Common myeloid progenitor, CD34-positive (primary cell): ENCODE results near the gene ETFB.
"Not testable (repeated sequence)": the region's sequence is repeated elsewhere in the genome, so short reads cannot be mapped to it uniquely, and the experiment has no call there.

Experiments
- CTCF ChIA-PET: fragments of 350-600 bp; sonication (Branson Sonifier 250); formaldehyde crosslinking; loops from one replicate; lab custom pipeline; 2021; ENCODE audit warnings: antibody characterized with exemption; lab: Charles Lee
- POLR2A ChIA-PET: fragments of 350-600 bp; sonication (Branson Sonifier 250); formaldehyde crosslinking; loops from one replicate; lab custom pipeline; 2021; ENCODE audit warnings: antibody characterized with exemption; lab: Charles Lee
- DNase-seq, 3 donors: peaks; one replicate each; pipeline versions ENCODE4 v3.0.0 to v3.0.0-alpha.2; 2013
- H3K27ac ChIP-seq, 2 experiments: 1 replicate in 1 of 2; 2 replicates in 1 of 2; pipeline ENCODE4 v1.7.0; 2013; ENCODE audit warnings: inconsistent platforms in 2 of 2, low read length in 2 of 2, mild to moderate bottlenecking in 2 of 2, low read depth in 1 of 2, moderate library complexity in 1 of 2; ENCODE audit not compliant: severe bottlenecking in 2 of 2, insufficient read depth in 1 of 2, poor library complexity in 1 of 2
- H3K27me3 ChIP-seq, 5 experiments: replicated peaks in 2 of 5; 1 replicate in 3 of 5; 2 replicates in 2 of 5; pipeline versions ENCODE4 v1.6.1 to v1.7.0; 2013; ENCODE audit warnings: low read length in 4 of 5, mild to moderate bottlenecking in 2 of 5, moderate library complexity in 2 of 5, inconsistent platforms in 1 of 5; ENCODE audit not compliant: insufficient read depth in 5 of 5, control insufficient read depth in 4 of 5
- H3K36me3 ChIP-seq, 4 experiments: 1 replicate in 2 of 4; 2 replicates in 2 of 4; pipeline versions ENCODE4 v1.6.1 to v1.7.0; 2013; ENCODE audit warnings: low read length in 3 of 4, control low read depth in 1 of 4, mild to moderate bottlenecking in 1 of 4; ENCODE audit not compliant: control insufficient read depth in 4 of 4, insufficient read depth in 4 of 4
- H3K4me1 ChIP-seq, 4 experiments: 1 replicate in 3 of 4; 2 replicates in 1 of 4; pipeline versions ENCODE4 v1.6.1 to v1.7.1; 2013; ENCODE audit warnings: low read length in 3 of 4, mild to moderate bottlenecking in 3 of 4, control low read depth in 1 of 4, inconsistent platforms in 1 of 4, moderate library complexity in 1 of 4; ENCODE audit not compliant: control insufficient read depth in 4 of 4, insufficient read depth in 4 of 4; ENCODE audit errors: control extremely low read depth in 1 of 4
- H3K4me3 ChIP-seq, 7 experiments: 1 replicate in 4 of 7; 2 replicates in 3 of 7; pipeline versions ENCODE4 v1.5.1 to v1.7.0; 2013; ENCODE audit warnings: mild to moderate bottlenecking in 7 of 7, low read length in 6 of 7, moderate library complexity in 6 of 7, inconsistent platforms in 2 of 7, low read depth in 2 of 7, control low read depth in 1 of 7; ENCODE audit not compliant: insufficient read depth in 4 of 7, control insufficient read depth in 1 of 7; ENCODE audit errors: extremely low read depth in 1 of 7
- H3K9me3 ChIP-seq, 5 experiments: 1 replicate in 4 of 5; 2 replicates in 1 of 5; pipeline versions ENCODE4 v1.6.1 to v1.7.1; 2013; ENCODE audit warnings: low read length in 4 of 5, mild to moderate bottlenecking in 2 of 5, inconsistent platforms in 1 of 5, low read depth in 1 of 5, moderate library complexity in 1 of 5; ENCODE audit not compliant: control insufficient read depth in 4 of 5, insufficient read depth in 2 of 5; ENCODE audit errors: control extremely low read depth in 1 of 5
- WGBS: methylation state at CpG from one replicate; pipeline ENCODE4 v1.1.5; 2013; ENCODE audit not compliant: insufficient coverage; 5-methylcytosine and 5-hydroxymethylcytosine counted together

ETFB gene

DNA sequence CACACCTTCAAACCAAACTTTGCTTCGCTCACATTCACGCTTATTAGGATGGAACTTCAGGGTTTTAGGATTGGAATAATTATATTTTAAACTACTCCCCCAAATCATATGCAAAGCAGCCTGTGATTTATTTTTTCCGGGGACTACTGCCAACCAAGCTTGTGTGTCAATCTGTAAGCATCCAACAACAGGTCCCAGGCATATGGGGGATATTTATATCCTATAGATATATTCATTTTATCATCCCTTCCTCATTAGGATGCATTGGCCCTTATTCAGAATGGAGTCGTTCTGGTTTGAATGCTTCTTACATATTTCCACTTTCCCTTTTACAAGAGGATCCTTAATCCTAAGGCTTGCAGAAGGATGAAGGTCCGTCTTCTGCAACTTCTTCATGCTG is 33.0 kb upstream of the ETFB start:
- Histone ChIP-seq H3K27ac (no peak overlapping the region), H3K4me1 (peaks cover 0 to 13% (median 9%) of the 10 kb centered on the region in 4 experiments), H3K27me3 (no peaks in the 10 kb centered on the region), H3K9me3 (peaks cover 2 to 8% (median 3%) of the 10 kb centered on the region in 5 experiments), H3K36me3 (no peaks in the 10 kb centered on the region), H3K4me3 (no peak overlapping the region)
- ChIA-PET POLR2A (no interaction called here), CTCF (interaction anchor here (1.2 to 10.2 kb wide), 10 partner anchors 8 to 75 kb away, joined by 3 to 101 read pairs (median 6); partner anchors contain the start of genes NKG7 and SIGLEC10)
- no CpG with 5 or more reads among the region's 5 CpGs for WGBS
- no peak for DNase-seq

DNA sequence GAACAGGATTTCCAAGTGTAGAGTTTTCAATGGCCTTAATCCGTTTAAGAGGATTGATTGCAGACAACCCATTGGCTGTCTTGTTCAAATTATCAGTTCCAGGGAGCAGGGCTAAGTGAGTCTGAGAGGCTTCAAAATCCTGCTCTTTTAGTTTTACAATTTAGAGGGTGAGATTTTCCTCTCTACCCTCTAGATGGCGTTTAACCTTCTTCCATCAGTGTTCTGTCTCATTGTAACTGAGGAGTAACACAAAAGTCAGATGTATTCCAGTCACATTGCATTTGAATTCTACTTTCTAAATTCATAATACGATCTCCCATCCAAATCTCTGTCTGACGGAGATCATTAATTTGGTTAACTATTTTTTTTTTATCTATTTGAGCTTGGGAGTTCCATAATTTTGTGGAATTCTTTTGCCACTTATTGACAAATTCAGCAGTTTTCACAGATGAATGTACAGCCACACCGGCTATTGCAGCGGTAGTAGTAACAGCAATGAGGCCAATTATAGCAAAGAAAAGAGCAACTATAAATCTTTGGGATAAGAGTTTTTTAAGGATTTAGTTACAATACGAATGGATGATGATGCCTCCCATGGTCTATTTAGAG is 32.0 kb upstream of the ETFB start:
- DNase-seq = peak in 2 of 3 donors; percentile 57 to 60
- POLR2A ChIA-PET = no interaction called here
- Histone ChIP-seq H3K4me1 (peaks cover 0 to 19% (median 15%) of the 10 kb centered on the region in 4 experiments), H3K27ac (no peak overlapping the region), H3K9me3 (peaks cover 2 to 8% (median 3%) of the 10 kb centered on the region in 5 experiments), H3K4me3 (no peak overlapping the region), H3K36me3 (no peaks in the 10 kb centered on the region), H3K27me3 (no peaks in the 10 kb centered on the region)
- CTCF ChIA-PET = interaction anchor here (0.8 to 10.2 kb wide), 18 partner anchors 9 to 205 kb away, joined by 3 to 101 read pairs (median 4); partner anchors contain the start of genes NKG7, SIGLEC10 and VSIG10L
- WGBS = 0% methylated on average over 2 of the region's 7 CpGs

DNA sequence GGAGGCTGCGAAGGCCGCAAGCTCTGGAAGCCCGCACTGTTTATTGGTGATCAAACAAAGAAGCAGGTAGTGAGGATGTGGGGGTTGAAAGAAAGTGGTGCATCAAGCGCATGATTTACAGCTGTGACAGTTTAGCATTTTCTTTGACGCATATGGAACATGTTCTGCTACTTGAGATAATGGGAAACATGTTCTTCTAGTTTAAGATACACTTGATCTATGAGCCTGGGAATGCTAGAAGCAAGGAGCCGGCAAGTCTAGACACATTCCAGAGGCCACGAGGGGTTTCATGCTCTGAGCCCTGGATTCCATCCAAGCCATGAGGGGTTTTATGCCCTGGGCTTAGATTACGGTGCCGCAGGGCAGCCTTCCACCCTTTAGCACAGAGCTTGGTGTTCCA is 31.3 kb upstream of the ETFB start:
- H3K36me3 ChIP-seq, H3K27me3 ChIP-seq, H3K27ac ChIP-seq, DNase-seq, H3K9me3 ChIP-seq, POLR2A ChIA-PET, H3K4me3 ChIP-seq: not testable (repeated sequence)
- CTCF ChIA-PET = interaction anchor here (0.8 to 10.2 kb wide), 14 partner anchors 9 to 206 kb away, joined by 3 to 101 read pairs (median 5); partner anchors contain the start of genes NKG7, SIGLEC10 and VSIG10L
- WGBS = 97% methylated on average over 9 of the region's 9 CpGs
- peaks cover 0 to 19% (median 15%) of the 10 kb centered on the region in 4 experiments for H3K4me1 ChIP-seq

DNA sequence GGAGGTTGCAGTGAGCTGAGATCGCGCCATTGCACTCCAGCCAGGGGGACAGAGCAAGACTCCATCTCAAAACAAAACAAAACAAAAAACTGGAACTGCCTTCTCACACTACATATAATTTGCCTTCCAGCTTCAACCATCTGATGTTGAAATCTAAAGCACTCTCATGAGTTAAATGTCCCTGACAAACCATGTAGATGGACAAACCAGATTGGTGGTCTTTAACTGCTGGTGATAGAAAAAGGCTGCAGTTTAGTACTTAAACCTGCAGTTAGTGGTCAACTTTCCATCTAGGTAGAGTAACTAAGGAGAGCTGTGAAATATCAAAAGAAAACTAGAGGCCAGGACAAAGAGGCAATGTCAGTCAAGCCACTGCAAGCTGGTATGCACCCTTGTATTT is 30.0 kb upstream of the ETFB start:
- Histone ChIP-seq H3K27me3 (no peaks in the 10 kb centered on the region), H3K4me3 (no peak overlapping the region), H3K9me3 (no peaks in the 10 kb centered on the region), H3K4me1 (peaks cover 0 to 20% (median 17%) of the 10 kb centered on the region in 4 experiments), H3K36me3 (no peaks in the 10 kb centered on the region), H3K27ac (no peak overlapping the region)
- ChIA-PET CTCF (interaction anchor here (0.7 to 10.2 kb wide), 5 partner anchors 11 to 126 kb away, joined by 3 to 101 read pairs (median 22); partner anchors contain the start of gene SIGLEC10), POLR2A (no interaction called here)
- 94% methylated on average over 2 of the region's 2 CpGs for WGBS
- DNase-seq = no peak

DNA sequence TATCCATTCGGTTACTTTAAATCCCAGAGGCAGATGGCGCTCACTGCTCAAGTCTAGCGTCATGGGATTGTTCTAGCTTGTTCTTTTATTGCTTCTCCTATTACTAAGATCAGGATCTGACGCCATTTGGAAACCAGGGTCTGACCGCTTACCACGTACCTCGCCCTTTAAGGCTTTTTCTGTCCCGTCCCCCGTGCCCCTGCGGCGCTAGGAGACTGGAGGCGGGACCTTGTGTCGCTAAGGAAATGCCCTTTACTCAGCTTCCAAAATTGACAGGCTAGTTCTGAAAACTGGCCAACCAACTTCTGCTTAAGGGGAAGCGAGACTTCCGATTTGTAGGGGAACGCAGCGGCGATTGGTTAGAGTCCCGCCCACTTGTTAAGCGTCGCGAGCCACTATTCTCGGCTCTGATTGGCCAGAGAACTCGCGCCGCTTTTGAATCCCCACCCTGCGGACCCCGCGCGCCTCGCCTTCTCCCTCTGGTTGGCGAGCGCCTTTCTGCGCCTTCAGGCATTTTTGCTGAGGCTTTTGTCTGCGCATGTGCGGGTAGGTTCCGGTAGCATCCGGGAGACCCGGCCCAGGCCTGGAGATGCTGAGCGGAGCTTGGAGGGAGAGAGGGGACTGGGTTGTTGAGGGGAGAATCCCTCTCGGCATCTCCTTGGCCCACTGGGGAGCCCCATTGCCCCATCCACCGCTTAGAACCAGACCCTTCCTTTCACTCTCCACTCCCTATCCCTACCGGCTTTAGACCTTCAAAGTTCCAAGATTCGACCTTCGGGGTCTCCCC is 28.1 kb upstream of the ETFB start:
- H3K4me3 ChIP-seq = peak overlapping the region; percentile 25 to 81 (median 66)
- DNase-seq = peak; percentile 98 to 99 (median 99)
- POLR2A ChIA-PET = interaction anchor here (0.6 kb wide), 1 partner anchor 30 kb away, joined by 4 read pairs; no protein-coding TSS in a partner anchor
- H3K27me3 ChIP-seq = no peaks in the 10 kb centered on the region
- CTCF ChIA-PET = interaction anchor here (0.7 to 10.2 kb wide), 7 partner anchors 14 to 269 kb away, joined by 3 to 101 read pairs (median 3); partner anchors contain the start of gene SIGLEC10
- H3K4me1 ChIP-seq = peaks cover 0 to 28% (median 24%) of the 10 kb centered on the region in 4 experiments
- H3K27ac ChIP-seq = peak overlapping the region; percentile 51 to 85
- no peaks in the 10 kb centered on the region for H3K36me3 ChIP-seq
- WGBS = 4% methylated on average over 36 of the region's 45 CpGs
- H3K9me3 ChIP-seq = no peaks in the 10 kb centered on the region

DNA sequence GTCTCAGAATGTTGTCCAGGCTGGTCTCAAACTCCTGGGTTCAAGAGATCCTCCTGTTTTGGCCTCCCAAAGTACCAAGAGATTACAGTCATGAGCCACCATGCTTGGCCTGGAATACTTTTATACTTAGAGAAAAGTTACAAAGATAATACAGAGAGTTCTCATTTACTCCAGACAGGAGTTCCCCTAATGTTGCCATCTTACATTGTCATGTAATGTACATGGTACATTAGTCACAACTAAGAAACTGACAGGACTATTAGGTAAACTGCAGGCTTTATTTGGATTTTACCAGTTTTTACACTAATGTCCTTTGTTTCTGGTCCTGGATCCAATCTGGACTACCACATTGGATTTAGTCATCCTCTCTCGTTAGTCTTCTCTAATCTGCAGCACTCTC is 26.5 kb upstream of the ETFB start:
- WGBS = no CpG with 5 or more reads among the region's 1 CpG
- H3K4me3 ChIP-seq = no peak overlapping the region
- peaks cover 0 to 28% (median 24%) of the 10 kb centered on the region in 4 experiments for H3K4me1 ChIP-seq
- no peaks in the 10 kb centered on the region for H3K27me3 ChIP-seq
- ChIA-PET CTCF (no interaction called here), POLR2A (no interaction called here)
- no peaks in the 10 kb centered on the region for H3K36me3 ChIP-seq
- no peak overlapping the region for H3K27ac ChIP-seq
- no peaks in the 10 kb centered on the region for H3K9me3 ChIP-seq
- DNase-seq = no peak
